H1 (cell line): ENCODE results near the gene PWP2. TPM values are rescaled to one million over a fixed set of nuclear protein-coding genes. Genes with fewer than 3 reads are reported as not detected.

Experiments
- CTCF ChIA-PET: fragments of 300-600 bp; sonication (Branson Sonifier 250); formaldehyde crosslinking; loops from one replicate; lab custom pipeline; 2021; ENCODE audit not compliant: partially characterized antibody; lab: Charles Lee
- POLR2A ChIA-PET: fragments of 300-600 bp; sonication (Branson Sonifier 250); formaldehyde crosslinking; loops from one replicate; lab custom pipeline; 2021; ENCODE audit warnings: inconsistent platforms; ENCODE audit not compliant: partially characterized antibody; lab: Charles Lee
- DNase-seq, 2 experiments: peaks; one replicate each; pipeline versions ENCODE4 v3.0.0 to v3.0.0-alpha.2; 2010 to 2022; ENCODE audit warnings: low spot score in 2 of 2, low read depth in 1 of 2, mixed read lengths in 1 of 2
- FAIRE-seq: peaks from 2 replicates; lab custom pipeline; 2011; peaks lifted over from hg19 to GRCh38; lab: Jason Lieb, UNC
- H2AFZ ChIP-seq: 2 replicates; pipeline ENCODE4 v1.8.1; 2012; ENCODE audit warnings: low read length, inconsistent platforms
- H2AK5ac ChIP-seq: 2 replicates; pipeline ENCODE4 v1.6.1; 2013; ENCODE audit warnings: low read depth, low read length
- H2BK120ac ChIP-seq: replicated peaks from 2 replicates; pipeline ENCODE3; 2013; ENCODE audit warnings: low read depth, low read length, inconsistent platforms
- H2BK12ac ChIP-seq: 2 replicates; pipeline ENCODE4 v1.6.1; 2013; ENCODE audit warnings: low read depth, low read length
- H2BK15ac ChIP-seq: 2 replicates; pipeline ENCODE4 v1.6.1; 2013; ENCODE audit warnings: low read length
- H2BK20ac ChIP-seq: 2 replicates; pipeline ENCODE4 v1.6.1; 2013; ENCODE audit warnings: low read length
- H2BK5ac ChIP-seq: 2 replicates; pipeline ENCODE4 v1.6.1; 2013; ENCODE audit warnings: low read depth, low read length
- H3K14ac ChIP-seq: 2 replicates; pipeline ENCODE4 v1.6.1; 2013; ENCODE audit warnings: inconsistent platforms; ENCODE audit not compliant: insufficient read length
- H3K18ac ChIP-seq: 2 replicates; pipeline ENCODE4 v1.6.1; 2013; ENCODE audit warnings: low read length; ENCODE audit errors: extremely low read depth
- H3K23ac ChIP-seq: 2 replicates; pipeline ENCODE4 v1.6.1; 2013; ENCODE audit warnings: inconsistent platforms; ENCODE audit not compliant: insufficient read length
- H3K23me2 ChIP-seq: 2 replicates; pipeline ENCODE4 v1.6.1; 2013; ENCODE audit warnings: low read depth, low read length
- H3K27ac ChIP-seq: 2 replicates; pipeline ENCODE4 v1.6.1; 2011; ENCODE audit warnings: low read depth, low read length, inconsistent platforms
- H3K27me3 ChIP-seq, 4 experiments: replicated peaks in 1 of 4; 1 replicate in 1 of 4; 2 replicates in 3 of 4; pipeline versions ENCODE4 v1.6.1 to v1.8.1; 2011 to 2013; ENCODE audit warnings: low read length in 3 of 4, mild to moderate bottlenecking in 3 of 4, inconsistent platforms in 2 of 4, mixed read lengths in 2 of 4, moderate library complexity in 1 of 4; ENCODE audit not compliant: control insufficient read depth in 3 of 4, insufficient read depth in 3 of 4; ENCODE audit errors: extremely low read depth in 1 of 4
- H3K36me3 ChIP-seq, 4 experiments: 2 replicates each; pipeline versions ENCODE4 v1.6.1 to v1.8.1; 2011 to 2013; ENCODE audit warnings: mild to moderate bottlenecking in 4 of 4, low read length in 3 of 4, moderate library complexity in 2 of 4, control low read depth in 1 of 4, inconsistent platforms in 1 of 4; ENCODE audit not compliant: insufficient read depth in 4 of 4, control insufficient read depth in 2 of 4
- H3K4ac ChIP-seq: replicated peaks from 2 replicates; pipeline ENCODE3; 2013; ENCODE audit warnings: low read length, low read depth, mixed read lengths, inconsistent platforms; ENCODE audit not compliant: insufficient read length
- H3K4me1 ChIP-seq, 4 experiments: replicated peaks in 1 of 4; 1 replicate in 1 of 4; 2 replicates in 3 of 4; pipeline versions ENCODE4 v1.6.1 to v1.8.1; 2011 to 2013; ENCODE audit warnings: low read length in 3 of 4, inconsistent platforms in 2 of 4, mixed read lengths in 1 of 4; ENCODE audit not compliant: insufficient read depth in 4 of 4, control insufficient read depth in 3 of 4
- H3K4me2 ChIP-seq, 2 experiments: 2 replicates each; pipeline versions ENCODE4 v1.6.1 to v1.8.1; 2011 to 2013; ENCODE audit warnings: low read depth in 2 of 2, low read length in 2 of 2, control low read depth in 1 of 2, inconsistent platforms in 1 of 2, mild to moderate bottlenecking in 1 of 2; ENCODE audit not compliant: insufficient read depth in 1 of 2
- H3K4me3 ChIP-seq, 4 experiments: fragments of 200-600, 300-600 bp in 1 of 4; sonication (generic), shearing (Covaris generic), sonication (Bioruptor Twin) in 1 of 4; 2 replicates each; pipeline versions ENCODE4 v1.5.1 to v1.8.1; 2011 to 2016; ENCODE audit warnings: low read length in 4 of 4, low read depth in 3 of 4, control low read depth in 2 of 4, inconsistent platforms in 2 of 4, mild to moderate bottlenecking in 2 of 4, mixed read lengths in 1 of 4, moderate library complexity in 1 of 4; ENCODE audit not compliant: insufficient read depth in 2 of 4; ENCODE audit errors: extremely low read depth in 1 of 4
- H3K56ac ChIP-seq: replicated peaks from 2 replicates; pipeline ENCODE3; 2013; ENCODE audit warnings: low read depth, mild to moderate bottlenecking, mixed read lengths, low read length, inconsistent platforms; ENCODE audit not compliant: insufficient read length
- H3K79me1 ChIP-seq: 2 replicates; pipeline ENCODE4 v1.6.1; 2013; ENCODE audit warnings: low read depth, low read length, control low read depth
- H3K79me2 ChIP-seq, 2 experiments: 2 replicates each; pipeline versions ENCODE4 v1.6.1 to v1.8.1; 2012 to 2013; ENCODE audit warnings: low read length in 2 of 2, mild to moderate bottlenecking in 2 of 2, inconsistent platforms in 1 of 2; ENCODE audit not compliant: insufficient read depth in 2 of 2, control insufficient read depth in 1 of 2
- H3K9ac ChIP-seq, 4 experiments: replicated peaks in 1 of 4; 1 replicate in 1 of 4; 2 replicates in 3 of 4; pipeline versions ENCODE4 v1.6.1 to v1.8.1; 2011 to 2013; ENCODE audit warnings: low read depth in 3 of 4, low read length in 3 of 4, control low read depth in 2 of 4, mild to moderate bottlenecking in 2 of 4, moderate library complexity in 2 of 4, inconsistent platforms in 1 of 4; ENCODE audit errors: extremely low read depth in 1 of 4
- H3K9me3 ChIP-seq, 2 experiments: 2 replicates each; pipeline versions ENCODE4 v1.6.1 to v1.8.1; 2012 to 2013; ENCODE audit warnings: mild to moderate bottlenecking in 2 of 2, moderate library complexity in 2 of 2, control low read depth in 1 of 2, inconsistent platforms in 1 of 2, low read depth in 1 of 2, low read length in 1 of 2, mixed read lengths in 1 of 2; ENCODE audit not compliant: insufficient read depth in 2 of 2
- H4K20me1 ChIP-seq, 2 experiments: replicated peaks in 1 of 2; 2 replicates each; pipeline versions ENCODE3 to v1.8.1; 2011 to 2013; ENCODE audit warnings: inconsistent platforms in 2 of 2, low read length in 2 of 2, mild to moderate bottlenecking in 1 of 2; ENCODE audit not compliant: insufficient read depth in 2 of 2, control insufficient read depth in 1 of 2
- H4K5ac ChIP-seq: 2 replicates; pipeline ENCODE4 v1.6.1; 2013; ENCODE audit warnings: low read length, low read depth, mixed read lengths, inconsistent platforms; ENCODE audit not compliant: insufficient read length
- H4K8ac ChIP-seq: 2 replicates; pipeline ENCODE4 v1.8.0; 2013; ENCODE audit warnings: mild to moderate bottlenecking, moderate library complexity, low read length, inconsistent platforms; ENCODE audit not compliant: insufficient read depth; ENCODE audit errors: extremely low read depth
- H4K91ac ChIP-seq: replicated peaks from 2 replicates; pipeline ENCODE3; 2013; ENCODE audit warnings: low read length, mixed read lengths, inconsistent platforms; ENCODE audit not compliant: insufficient read length
- CBX8 ChIP-seq: fragments of 300-800, 300-1000 bp; sonication (generic); IDR thresholded peaks from 2 replicates; pipeline ENCODE4 v1.7.1; 2016; ENCODE audit warnings: low read depth, low read length, borderline replicate concordance
- CHD1 ChIP-seq: IDR thresholded peaks from 2 replicates; pipeline ENCODE4 v1.6.1; 2012; ENCODE audit warnings: low read depth, low read length, improper control_type of control experiment
- CHD2 ChIP-seq: IDR thresholded peaks from 2 replicates; pipeline ENCODE4 v1.6.1; 2012; ENCODE audit warnings: low read length, improper control_type of control experiment
- EZH2 ChIP-seq: fragments of 200-600 bp; sonication (generic); IDR thresholded peaks from 2 replicates; pipeline ENCODE4 v1.7.1; 2012; ENCODE audit warnings: low read depth, mild to moderate bottlenecking, moderate library complexity, low read length, inconsistent platforms; ENCODE audit not compliant: severe bottlenecking
- RAD21 ChIP-seq, 2 experiments: IDR thresholded peaks in 1 of 2; conservative IDR thresholded peaks in 1 of 2; 2 replicates each; pipeline ENCODE4 v1.6.1; 2011; ENCODE audit warnings: low read depth in 2 of 2, low read length in 2 of 2, improper control_type of control experiment in 1 of 2, inconsistent platforms in 1 of 2, mild to moderate bottlenecking in 1 of 2, moderate library complexity in 1 of 2
- RNF2 ChIP-seq: fragments of 200-900, 300-1000 bp; sonication (generic); IDR thresholded peaks from 2 replicates; pipeline ENCODE4 v1.7.1; 2016; ENCODE audit warnings: borderline replicate concordance, low read depth, mild to moderate bottlenecking, antibody characterized with exemption, low read length; ENCODE audit not compliant: poor library complexity, severe bottlenecking; ENCODE audit errors: missing control alignments
- whole genome bisulfite sequencing, 2 experiments: shearing (Covaris generic) in 1 of 2; methylation state at CpG; one replicate each; pipeline versions ENCODE4 v1.1.6 to v1.1.7; 2013 to 2015; ENCODE audit warnings: low lambda C conversion rate in 2 of 2, mixed read lengths in 2 of 2, inconsistent platforms in 1 of 2, low coverage in 1 of 2, missing lambda C conversion rate in 1 of 2; ENCODE audit not compliant: insufficient replicate concordance in 2 of 2, insufficient coverage in 1 of 2, insufficient read length in 1 of 2; ENCODE audit errors: extremely low coverage in 1 of 2, missing lambda C conversion rate in 1 of 2; 5-methylcytosine and 5-hydroxymethylcytosine counted together
- polyA plus RNA-seq, 7 experiments: library from polyadenylated mRNA; depleted of rRNA in 3 of 7; stranded (reverse) in 5 of 7; unstranded in 2 of 7; fragments of >200 nt in 5 of 7; fragments of 200-250 nt in 2 of 7; gene quantifications; 1 replicate in 5 of 7; 2 replicates in 1 of 7; 4 replicates in 1 of 7; pipeline versions ENCODE4 v1.2.1 to v1.2.3, GENCODE V29; 2011 to 2013; ENCODE audit warnings: missing spikeins in 2 of 7, mixed read lengths in 2 of 7
- total RNA-seq: library from RNA; stranded (reverse); fragmentation: NEBNext Ultra II Directional; extraction: Animal tissue kit (Norgen Biotek cat#: 25700); gene quantifications from 2 replicates; pipeline ENCODE4 v1.2.1, GENCODE V29; 2021

PWP2 gene
- total and polyA plus RNA-seq, 2 of the 8 experiments (the other 6 are each of a cell fraction or from before 2014, with no cell fraction given), result 4.4 to 6.7 TPM

DNA sequence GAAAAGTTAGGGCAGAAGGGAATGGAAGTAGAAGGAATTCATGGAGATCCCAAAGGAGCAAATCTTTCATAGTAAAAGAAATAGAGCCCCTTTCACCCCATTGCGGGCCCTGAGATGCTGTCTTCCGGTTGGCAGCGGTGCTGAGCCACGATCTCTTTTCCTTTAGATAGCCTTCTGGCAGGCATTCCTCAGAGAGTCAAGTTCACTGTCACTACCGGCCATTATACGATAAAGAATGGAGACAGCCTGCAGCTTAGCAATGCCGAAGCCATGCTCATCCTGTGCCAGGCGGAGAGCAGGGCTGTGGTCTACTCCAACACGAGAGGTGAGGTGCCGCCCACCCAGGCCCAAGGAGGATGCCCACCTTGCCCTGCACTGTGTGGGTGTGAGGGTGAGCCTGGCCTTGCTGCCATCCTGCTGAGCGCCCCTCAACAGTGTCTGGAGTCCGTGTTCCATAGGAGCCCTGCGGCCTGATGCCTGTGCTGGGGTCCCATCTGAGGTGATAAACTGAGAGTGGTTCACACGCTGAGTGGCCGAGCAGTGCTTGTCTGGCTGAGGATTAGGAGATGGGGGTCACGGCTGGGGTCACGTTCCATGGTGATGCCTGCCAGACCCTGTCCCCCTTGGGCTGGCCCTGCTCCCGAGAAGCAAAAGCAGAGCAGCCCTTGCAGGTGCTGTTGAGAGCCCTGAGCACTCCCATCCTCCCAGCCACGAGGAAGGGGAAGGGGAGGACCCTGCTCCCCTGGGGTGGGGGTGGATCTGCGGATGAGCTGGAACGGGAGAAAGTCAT is 20.4 kb upstream of the PWP2 start:
- H3K14ac ChIP-seq, result no peak overlapping the region
- no peak overlapping the region for H3K9ac ChIP-seq
- H3K79me1 ChIP-seq, result peaks cover 6% of the 10 kb centered on the region
- no peak overlapping the region for H2BK120ac ChIP-seq
- ChIA-PET CTCF (interaction anchor here (1.4 to 3.8 kb wide), 2 partner anchors 14 to 35 kb away, joined by 3 to 14 read pairs; no protein-coding TSS in a partner anchor), POLR2A (interaction anchor here (0.9 kb wide), 1 partner anchor 24 kb away, joined by 4 read pairs; no protein-coding TSS in a partner anchor)
- 0 out of 2 replicates have a peak overlapping the region, but pooled peaks have one; percentile 43 for H4K8ac ChIP-seq
- no peaks in the 10 kb centered on the region for H3K27me3 ChIP-seq
- no peak overlapping the region for H2BK15ac ChIP-seq
- H3K4me1 ChIP-seq, result no peaks in the 10 kb centered on the region
- no peak overlapping the region for H2BK20ac ChIP-seq
- H3K4me3 ChIP-seq, result no peak overlapping the region
- no peaks in the 10 kb centered on the region for H3K23me2 ChIP-seq
- H3K4ac ChIP-seq, result no peak overlapping the region
- H2BK5ac ChIP-seq, result no peak overlapping the region; the same call in 1 of the 2 replicates
- no peak overlapping the region for H4K91ac ChIP-seq
- H4K5ac ChIP-seq, result no peak overlapping the region
- peaks cover 3 to 10% of the 10 kb centered on the region in 2 experiments for H4K20me1 ChIP-seq
- peak in 1 of 2 experiments; percentile 40 for DNase-seq
- no peak overlapping the region for H2AK5ac ChIP-seq
- no peak for FAIRE-seq
- no peak overlapping the region for H2AFZ ChIP-seq
- H3K4me2 ChIP-seq, result no peak overlapping the region
- no peak overlapping the region for H3K56ac ChIP-seq
- no peak overlapping the region for H3K27ac ChIP-seq
- H3K18ac ChIP-seq, result no peak overlapping the region
- H3K23ac ChIP-seq, result no peak overlapping the region
- H3K36me3 ChIP-seq, result peaks cover 11 to 59% (median 28%) of the 10 kb centered on the region in 4 experiments
- no peak overlapping the region for H2BK12ac ChIP-seq
- no peaks in the 10 kb centered on the region for H3K9me3 ChIP-seq
- WGBS, 2 experiments, result 91% methylated on average over 16 of the region's 21 CpGs; no CpG with 5 or more reads in 1 of the 2 experiments
- TF ChIP-seq CHD2 (no peak), RNF2 (no peak), EZH2 (no peak), CHD1 (no peak), CBX8 (no peak), RAD21 (IDR thresholded peaks at IDR 0.05 in 1 of 2, conservative IDR thresholded peaks at IDR 0.05 in 1 of 2; ENCODE audit: low read depth in 2 of 2, low read length in 2 of 2) (no peak)
- no peaks in the 10 kb centered on the region for H3K79me2 ChIP-seq
